ENCODE measurements around the gene MEX3B. TPM values are rescaled to one million over a fixed set of nuclear protein-coding genes. Genes with fewer than 3 reads are reported as not detected.
A peak's percentile ranks its signal among the peaks of the same experiment; 100 is the strongest.

The MEX3B gene
- total RNA-seq, 5 donors from 2014 or later (not counting 1 experiment from before 2014, with no cell fraction given), result 1.5 to 2.8 (median 1.6) TPM

DNA sequence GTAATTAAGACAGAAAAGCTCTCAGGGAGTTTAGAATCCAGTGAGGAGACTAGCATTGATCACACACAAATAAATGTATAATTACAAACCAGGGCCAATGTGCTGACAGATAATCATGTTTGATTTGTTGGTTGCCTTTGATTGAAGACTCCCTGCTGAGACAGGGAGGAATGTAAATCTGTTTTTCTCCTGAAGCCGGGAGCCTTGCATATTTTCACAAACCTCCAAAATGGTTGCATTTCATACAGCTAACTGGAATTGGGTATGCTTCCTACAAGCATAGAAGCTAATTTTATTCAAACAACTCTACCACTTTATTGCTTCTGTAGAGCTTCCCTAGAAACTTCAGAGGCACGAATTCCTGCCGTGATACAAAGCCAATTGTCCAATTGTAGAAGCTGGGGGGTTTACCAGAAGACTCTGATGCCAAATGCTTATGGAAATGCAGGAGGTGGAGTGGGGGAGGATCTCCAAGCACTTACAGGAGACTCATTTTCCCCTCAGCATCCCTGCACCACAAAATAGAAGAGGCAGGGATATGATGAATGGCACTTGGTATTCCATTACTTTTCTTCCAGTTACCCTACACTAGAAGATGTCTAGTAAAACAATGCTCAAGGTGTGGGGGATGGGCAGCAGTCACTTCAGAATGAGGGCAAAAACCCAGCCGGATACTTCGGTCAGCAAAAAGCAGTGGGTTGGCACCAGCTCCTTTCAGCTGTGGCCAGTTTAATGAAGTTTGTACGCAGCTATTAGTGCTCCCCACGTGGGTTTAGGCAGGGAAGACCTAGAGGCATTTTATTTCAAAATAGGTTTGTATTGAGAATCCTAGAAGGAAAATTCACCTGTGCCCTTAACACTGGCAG, 11.4 kb upstream of the MEX3B start:
- no peaks in the 10 kb centered on the region for H3K9me3 Mint-ChIP-seq
- no peak overlapping the region for H3K27ac ChIP-seq (ENCODE audit: low read length)
- H3K4me3 ChIP-seq (ENCODE audit: control insufficient read depth in 1 of 2, extremely low read depth in 1 of 2, low read length in 1 of 2), result no peak overlapping the region
- ATAC-seq (replicated peaks in 1 of 4) (no peak), DNase-seq (no peak)
- no peaks in the 10 kb centered on the region for H3K36me3 ChIP-seq (ENCODE audit: control insufficient read depth in 2 of 2, extremely low read depth in 1 of 2, insufficient read depth in 1 of 2, low read length in 1 of 2)
- H3K27me3 Mint-ChIP-seq, result peaks cover 56 to 66% of the 10 kb centered on the region in 2 donors
- WGBS (ENCODE audit: insufficient coverage), result 77% methylated on average over 2 of the region's 7 CpGs
- no peaks in the 10 kb centered on the region for H3K4me1 ChIP-seq (ENCODE audit: control insufficient read depth in 1 of 2, extremely low read depth in 1 of 2, insufficient read depth in 2 of 2, low read length in 2 of 2)
- H3K27me3 ChIP-seq (replicated peaks in 1 of 2; ENCODE audit: control insufficient read depth in 2 of 2, extremely low read depth in 1 of 2, insufficient read depth in 2 of 2, low read length in 1 of 2), result peaks cover 4 to 26% of the 10 kb centered on the region in 2 experiments
- no peaks in the 10 kb centered on the region for H3K36me3 Mint-ChIP-seq
- no peaks in the 10 kb centered on the region for H3K9me3 ChIP-seq
- H3K4me1 Mint-ChIP-seq, result no peaks in the 10 kb centered on the region
- ChIA-PET CTCF (interaction anchor here in 1 of 2 donors (0.5 to 0.6 kb wide), 2 partner anchors 536 to 645 kb away, joined by 3 to 5 read pairs; no protein-coding TSS in a partner anchor), POLR2A (no interaction called here)
- no peak overlapping the region for H3K27ac Mint-ChIP-seq
- H3K4me3 Mint-ChIP-seq, result no peak overlapping the region

DNA sequence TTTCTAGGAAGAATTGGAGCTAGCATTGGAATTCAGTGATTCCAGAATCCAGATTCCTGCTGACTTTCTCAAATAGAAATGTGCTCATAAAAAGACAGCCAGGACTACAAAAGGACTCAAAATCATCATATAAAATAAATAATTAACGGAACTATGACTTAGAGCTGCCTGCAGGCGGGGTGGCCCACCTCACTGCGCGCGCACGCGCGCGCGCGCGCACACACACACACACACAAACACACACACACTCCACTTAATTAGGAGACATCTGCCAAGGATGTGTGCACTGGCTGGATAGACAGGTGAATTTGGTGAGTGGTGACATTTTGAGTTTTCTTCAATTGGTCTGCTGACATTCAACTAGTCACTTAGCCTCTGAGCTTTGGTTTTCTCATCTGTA, 6.9 kb upstream of the MEX3B start:
- no peak for ATAC-seq (replicated peaks in 1 of 4)
- no peak for DNase-seq
- Mint-ChIP-seq H3K4me3 (no peak overlapping the region), H3K9me3 (no peaks in the 10 kb centered on the region), H3K4me1 (peaks cover 0 to 3% (median 3%) of the 10 kb centered on the region in 3 donors), H3K27me3 (peaks cover 35 to 44% of the 10 kb centered on the region in 2 donors), H3K36me3 (no peaks in the 10 kb centered on the region), H3K27ac (no peak overlapping the region)
- Histone ChIP-seq H3K4me1 (ENCODE audit: control insufficient read depth in 1 of 2, extremely low read depth in 1 of 2, insufficient read depth in 2 of 2, low read length in 2 of 2) (peaks cover under 1 to 3% of the 10 kb centered on the region in 2 experiments), H3K36me3 (ENCODE audit: control insufficient read depth in 2 of 2, extremely low read depth in 1 of 2, insufficient read depth in 1 of 2, low read length in 1 of 2) (no peaks in the 10 kb centered on the region), H3K9me3 (no peaks in the 10 kb centered on the region), H3K4me3 (ENCODE audit: control insufficient read depth in 1 of 2, extremely low read depth in 1 of 2, low read length in 1 of 2) (no peak overlapping the region), H3K27me3 (replicated peaks in 1 of 2; ENCODE audit: control insufficient read depth in 2 of 2, extremely low read depth in 1 of 2, insufficient read depth in 2 of 2, low read length in 1 of 2) (peaks cover 4 to 10% of the 10 kb centered on the region in 2 experiments), H3K27ac (ENCODE audit: low read length) (no peak overlapping the region)
- WGBS (ENCODE audit: insufficient coverage), result no CpG with 5 or more reads among the region's 12 CpGs
- POLR2A ChIA-PET, result no interaction called here
- CTCF ChIA-PET, result interaction anchor here in 1 of 2 donors (0.6 kb wide), 1 partner anchor 728 kb away, joined by 5 read pairs; no protein-coding TSS in a partner anchor

DNA sequence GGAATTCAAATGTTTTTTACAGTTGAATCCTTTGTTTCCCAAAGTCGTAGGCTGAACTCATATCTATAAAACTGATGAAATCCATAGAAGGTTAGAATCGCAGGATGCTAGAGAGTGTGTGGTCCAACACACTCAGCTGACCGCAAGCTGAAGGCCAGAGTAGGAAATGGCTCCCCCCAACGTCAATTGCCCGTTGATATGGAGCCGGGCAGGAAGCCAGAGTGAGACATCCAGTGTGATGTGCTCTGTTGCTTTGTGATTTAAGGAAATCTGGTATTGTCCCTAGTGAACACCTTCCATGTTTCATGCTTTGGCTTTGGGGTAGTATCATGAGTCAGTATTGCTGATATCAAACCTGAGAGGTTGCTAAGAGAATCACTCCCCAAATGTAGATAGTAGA, 5.8 kb upstream of the MEX3B start:
- no peak overlapping the region for H3K27ac ChIP-seq (ENCODE audit: low read length)
- peaks cover under 1 to 18% of the 10 kb centered on the region in 2 experiments for H3K27me3 ChIP-seq (replicated peaks in 1 of 2; ENCODE audit: control insufficient read depth in 2 of 2, extremely low read depth in 1 of 2, insufficient read depth in 2 of 2, low read length in 1 of 2)
- ChIA-PET CTCF (no interaction called here), POLR2A (no interaction called here)
- H3K4me1 ChIP-seq (ENCODE audit: control insufficient read depth in 1 of 2, extremely low read depth in 1 of 2, insufficient read depth in 2 of 2, low read length in 2 of 2), result peaks cover 3 to 8% of the 10 kb centered on the region in 2 experiments
- no peak for ATAC-seq (replicated peaks in 1 of 4)
- H3K9me3 Mint-ChIP-seq, result no peaks in the 10 kb centered on the region
- 92% methylated on average over 5 of the region's 6 CpGs for WGBS (ENCODE audit: insufficient coverage)
- peaks cover 0 to 6% (median 6%) of the 10 kb centered on the region in 3 donors for H3K4me1 Mint-ChIP-seq
- H3K9me3 ChIP-seq, result no peaks in the 10 kb centered on the region
- no peak for DNase-seq
- H3K4me3 Mint-ChIP-seq, result no peak overlapping the region
- no peak overlapping the region for H3K4me3 ChIP-seq (ENCODE audit: control insufficient read depth in 1 of 2, extremely low read depth in 1 of 2, low read length in 1 of 2)
- H3K27me3 Mint-ChIP-seq, result peaks cover 26 to 40% of the 10 kb centered on the region in 2 donors
- H3K36me3 Mint-ChIP-seq, result no peaks in the 10 kb centered on the region
- no peaks in the 10 kb centered on the region for H3K36me3 ChIP-seq (ENCODE audit: control insufficient read depth in 2 of 2, extremely low read depth in 1 of 2, insufficient read depth in 1 of 2, low read length in 1 of 2)
- no peak overlapping the region for H3K27ac Mint-ChIP-seq

DNA sequence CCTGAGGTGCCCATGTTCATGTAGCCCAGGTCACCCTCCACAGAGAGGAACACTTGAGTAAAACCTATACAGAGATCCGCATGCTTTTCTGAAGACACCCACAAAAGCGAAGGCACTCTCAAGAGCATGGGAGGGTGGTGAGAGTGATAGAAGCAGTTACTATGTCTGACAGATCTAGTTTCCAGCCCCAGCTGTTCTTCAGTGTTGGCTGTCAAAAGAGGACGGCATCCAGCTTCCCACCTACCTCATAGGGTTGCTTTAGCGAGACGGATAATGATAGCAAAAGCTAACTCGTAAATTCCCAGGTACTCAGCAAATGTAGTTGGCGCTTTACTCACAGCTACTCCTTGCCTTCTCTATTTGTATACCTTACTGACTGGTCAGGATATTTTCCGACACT, 3.0 kb upstream of the MEX3B start:
- ChIA-PET POLR2A (no interaction called here), CTCF (interaction anchor here in 1 of 2 donors (0.6 kb wide), 1 partner anchor 268 kb away, joined by 3 read pairs; no protein-coding TSS in a partner anchor)
- no peak overlapping the region for H3K27ac Mint-ChIP-seq
- H3K4me3 ChIP-seq (ENCODE audit: control insufficient read depth in 1 of 2, extremely low read depth in 1 of 2, low read length in 1 of 2), result no peak overlapping the region
- H3K36me3 Mint-ChIP-seq, result no peaks in the 10 kb centered on the region
- WGBS (ENCODE audit: insufficient coverage), result 96% methylated on average over 4 of the region's 8 CpGs
- ATAC-seq (replicated peaks in 1 of 4) (no peak), DNase-seq (no peak)
- peaks cover 13 to 28% of the 10 kb centered on the region in 2 donors for H3K27me3 Mint-ChIP-seq
- H3K9me3 ChIP-seq, result no peaks in the 10 kb centered on the region
- H3K36me3 ChIP-seq (ENCODE audit: control insufficient read depth in 2 of 2, extremely low read depth in 1 of 2, insufficient read depth in 1 of 2, low read length in 1 of 2), result no peaks in the 10 kb centered on the region
- H3K9me3 Mint-ChIP-seq, result no peaks in the 10 kb centered on the region
- H3K4me3 Mint-ChIP-seq, result peak overlapping the region in 2 of 3 donors; percentile 67 to 76
- peaks cover 4 to 17% (median 16%) of the 10 kb centered on the region in 3 donors for H3K4me1 Mint-ChIP-seq
- peaks cover 3 to 28% of the 10 kb centered on the region in 2 experiments for H3K4me1 ChIP-seq (ENCODE audit: control insufficient read depth in 1 of 2, extremely low read depth in 1 of 2, insufficient read depth in 2 of 2, low read length in 2 of 2)
- H3K27ac ChIP-seq (ENCODE audit: low read length), result no peak overlapping the region
- H3K27me3 ChIP-seq (replicated peaks in 1 of 2; ENCODE audit: control insufficient read depth in 2 of 2, extremely low read depth in 1 of 2, insufficient read depth in 2 of 2, low read length in 1 of 2), result peaks cover 0 to 35% of the 10 kb centered on the region in 2 experiments

DNA sequence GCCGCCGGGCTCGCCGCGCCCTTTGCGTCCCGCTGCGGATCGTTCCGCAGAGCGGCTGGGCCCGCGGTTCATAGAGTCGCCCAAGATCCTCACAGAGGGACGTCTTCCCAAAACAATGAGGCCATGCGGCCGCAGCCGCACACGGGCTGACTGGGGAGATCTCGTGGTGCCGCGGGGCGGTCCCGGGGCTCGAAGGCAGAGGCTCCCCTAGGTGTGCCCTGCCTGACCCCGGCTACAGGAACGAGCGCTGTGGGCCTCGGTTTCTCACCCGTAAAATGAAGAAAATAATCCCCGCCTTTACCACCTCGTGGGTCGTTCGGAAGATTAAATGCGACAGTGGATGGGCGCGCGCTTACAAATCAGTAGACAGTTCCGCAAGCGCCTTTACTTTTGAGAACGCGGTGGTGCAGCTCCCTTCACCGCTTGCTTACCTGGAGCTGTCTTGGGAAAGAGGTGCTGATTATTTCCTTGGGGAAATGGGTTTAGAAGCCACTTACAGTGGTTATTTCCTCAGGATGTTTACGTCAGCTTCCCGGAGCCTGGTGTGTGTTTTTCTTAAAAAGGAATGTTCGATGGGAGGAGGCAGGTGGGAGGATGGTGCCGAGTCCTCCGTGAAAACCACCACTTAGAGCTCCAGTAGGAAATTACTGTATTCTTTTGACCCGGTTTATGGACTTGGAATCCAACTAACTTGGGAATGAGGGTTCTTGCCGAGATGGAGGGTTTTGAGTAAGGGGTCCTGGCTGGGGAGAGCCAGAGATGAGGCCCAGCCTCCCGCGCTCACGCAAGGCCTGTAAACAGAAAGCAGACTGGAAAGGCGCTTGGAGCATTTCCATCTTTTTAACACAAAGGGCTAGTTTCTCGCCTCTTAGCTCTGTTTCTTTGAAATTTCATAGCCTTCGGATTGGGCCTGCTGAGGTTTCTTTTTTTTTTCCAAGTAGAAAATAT, 1.9 kb upstream of the MEX3B start:
- peak overlapping the region; percentile 46 to 78 for H3K4me3 ChIP-seq (ENCODE audit: control insufficient read depth in 1 of 2, extremely low read depth in 1 of 2, low read length in 1 of 2)
- H3K4me1 ChIP-seq (ENCODE audit: control insufficient read depth in 1 of 2, extremely low read depth in 1 of 2, insufficient read depth in 2 of 2, low read length in 2 of 2), result peaks cover 3 to 28% of the 10 kb centered on the region in 2 experiments
- peak overlapping the region; percentile 67 to 91 (median 76) for H3K4me3 Mint-ChIP-seq
- H3K4me1 Mint-ChIP-seq, result peaks cover 4 to 18% (median 17%) of the 10 kb centered on the region in 3 donors
- ChIA-PET POLR2A (interaction anchor here in 1 of 2 donors (0.7 kb wide), 1 partner anchor 492 kb away, joined by 4 read pairs; no protein-coding TSS in a partner anchor), CTCF (interaction anchor here (0.6 kb wide), 2 partner anchors 61 to 267 kb away, joined by 3 to 4 read pairs; no protein-coding TSS in a partner anchor)
- H3K9me3 Mint-ChIP-seq, result no peaks in the 10 kb centered on the region
- no peak overlapping the region for H3K27ac Mint-ChIP-seq
- 13% methylated on average over 52 of the region's 56 CpGs for WGBS (ENCODE audit: insufficient coverage)
- H3K27me3 ChIP-seq (replicated peaks in 1 of 2; ENCODE audit: control insufficient read depth in 2 of 2, extremely low read depth in 1 of 2, insufficient read depth in 2 of 2, low read length in 1 of 2), result peaks cover 0 to 43% of the 10 kb centered on the region in 2 experiments
- no peak overlapping the region for H3K27ac ChIP-seq (ENCODE audit: low read length)
- DNase-seq (peak in 3 of 35 experiments; percentile 2 to 5 (median 3)), ATAC-seq (replicated peaks in 1 of 4) (peak in 1 of 4 experiments; percentile 1)
- H3K27me3 Mint-ChIP-seq, result peaks cover 10 to 31% of the 10 kb centered on the region in 2 donors
- no peaks in the 10 kb centered on the region for H3K36me3 ChIP-seq (ENCODE audit: control insufficient read depth in 2 of 2, extremely low read depth in 1 of 2, insufficient read depth in 1 of 2, low read length in 1 of 2)
- no peaks in the 10 kb centered on the region for H3K36me3 Mint-ChIP-seq
- no peaks in the 10 kb centered on the region for H3K9me3 ChIP-seq
